Middle frontal gyrus (tissue), 1 donor: ENCODE data around the gene KLHL29.

ENCODE experiments used
- DNase-seq: peaks from one replicate; pipeline ENCODE4 v3.0.0-alpha.2; 2015; ENCODE audit warnings: low spot score; ENCODE audit errors: extremely low spot score

The KLHL29 gene

GRCh38 chr2:23420840-23421476 lies 36.0 kb downstream of the KLHL29 start:
- no peak for DNase-seq

GRCh38 chr2:23422089-23423061 lies 37.4 kb downstream of the KLHL29 start:
- no peak for DNase-seq

GRCh38 chr2:23423062-23423872 lies 38.3 kb downstream of the KLHL29 start:
- no peak for DNase-seq

GRCh38 chr2:23423873-23424680 lies 39.1 kb downstream of the KLHL29 start:
- DNase-seq: no peak

- no peak for DNase-seq
These were observed 40.4 kb downstream of the KLHL29 start for GRCh38 chr2:23425338-23425871.

GRCh38 chr2:23425885-23426262 lies 40.9 kb downstream of the KLHL29 start:
- no peak for DNase-seq

- no peak for DNase-seq
These were observed 41.4 kb downstream of the KLHL29 start for GRCh38 chr2:23426263-23426905.

GRCh38 chr2:23427350-23427749 lies 42.4 kb downstream of the KLHL29 start:
- DNase-seq: no peak

GRCh38 chr2:23427976-23428375 lies 43.0 kb downstream of the KLHL29 start:
- no peak for DNase-seq

GRCh38 chr2:23429036-23429435 lies 44.1 kb downstream of the KLHL29 start:
- DNase-seq: no peak

GRCh38 chr2:23430263-23430662 lies 45.3 kb downstream of the KLHL29 start:
- no peak for DNase-seq

GRCh38 chr2:23432531-23432930 lies 47.6 kb downstream of the KLHL29 start:
- DNase-seq: no peak

- no peak for DNase-seq
These were observed 48.3 kb downstream of the KLHL29 start for GRCh38 chr2:23433282-23433681.

- no peak for DNase-seq
These were observed 49.7 kb downstream of the KLHL29 start for GRCh38 chr2:23434721-23435121.

GRCh38 chr2:23435250-23436035 lies 50.5 kb downstream of the KLHL29 start:
- DNase-seq: no peak

- DNase-seq: no peak
These were observed 51.5 kb downstream of the KLHL29 start for GRCh38 chr2:23436346-23437098.

- no peak for DNase-seq
These were observed 56.4 kb downstream of the KLHL29 start for GRCh38 chr2:23441414-23441813.

GRCh38 chr2:23445450-23445868 lies 60.5 kb downstream of the KLHL29 start:
- no peak for DNase-seq

GRCh38 chr2:23446916-23447315 lies 61.9 kb downstream of the KLHL29 start:
- no peak for DNase-seq
